K562 treated with DMSO at 1 percent for 4 hours (cell line): ENCODE measurements around the gene ATP23. TPM values are rescaled to one million over a fixed set of nuclear protein-coding genes. Genes with fewer than 3 reads are reported as not detected.

Source experiments
- total RNA-seq: library from RNA; unstranded; fragments of 300-600 nt; gene quantifications from 2 replicates; pipeline ENCODE4 v1.2.3, GENCODE V29; 2022; ENCODE audit not compliant: insufficient read depth

ATP23 gene, protein sequence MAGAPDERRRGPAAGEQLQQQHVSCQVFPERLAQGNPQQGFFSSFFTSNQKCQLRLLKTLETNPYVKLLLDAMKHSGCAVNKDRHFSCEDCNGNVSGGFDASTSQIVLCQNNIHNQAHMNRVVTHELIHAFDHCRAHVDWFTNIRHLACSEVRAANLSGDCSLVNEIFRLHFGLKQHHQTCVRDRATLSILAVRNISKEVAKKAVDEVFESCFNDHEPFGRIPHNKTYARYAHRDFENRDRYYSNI
- total RNA-seq = 12.8 and 15.3 TPM in 2 replicates

GRCh38 chr12:57941165-57941894 lies at the start of gene ATP23:
TSS of gene ATP23 (plus strand) at chr12:57941567. CDS start at chr12:57941702, 135 bp downstream.

Other genes with a start within 250 kb of the ATP23 start
- 210 and 229 TPM in 2 replicates for gene OS9, start 247.4 kb upstream of the ATP23 start, total RNA-seq
- 0.21 TPM in 1 of 2 replicates, not detected in the other for gene AGAP2, start 202.8 kb upstream of the ATP23 start, total RNA-seq
- gene TSPAN31, start 196.5 kb upstream of the ATP23 start, total RNA-seq = 14.0 and 16.3 TPM in 2 replicates
- gene CDK4, start 189.3 kb upstream of the ATP23 start, total RNA-seq = 194 and 214 TPM in 2 replicates
- 3.5 and 8.9 TPM in 2 replicates for gene MARCHF9, start 186.5 kb upstream of the ATP23 start, total RNA-seq
- gene CYP27B1, start 174.5 kb upstream of the ATP23 start, total RNA-seq = 0.84 and 1.0 TPM in 2 replicates
- 2.9 TPM in 1 of 2 replicates, not detected in the other for gene METTL1, start 169.5 kb upstream of the ATP23 start, total RNA-seq
- 4.5 and 5.7 TPM in 2 replicates for gene EEF1AKMT3, start 169.0 kb upstream of the ATP23 start, total RNA-seq
- gene TSFM, start 158.8 kb upstream of the ATP23 start, total RNA-seq = 18.5 and 29.9 TPM in 2 replicates
- gene AVIL, start 122.8 kb upstream of the ATP23 start, total RNA-seq = 4.0 and 5.3 TPM in 2 replicates
- gene CTDSP2, start 94.8 kb upstream of the ATP23 start, total RNA-seq = 79.3 and 83.9 TPM in 2 replicates